ENCODE results near the gene DPYSL5.

DNA sequence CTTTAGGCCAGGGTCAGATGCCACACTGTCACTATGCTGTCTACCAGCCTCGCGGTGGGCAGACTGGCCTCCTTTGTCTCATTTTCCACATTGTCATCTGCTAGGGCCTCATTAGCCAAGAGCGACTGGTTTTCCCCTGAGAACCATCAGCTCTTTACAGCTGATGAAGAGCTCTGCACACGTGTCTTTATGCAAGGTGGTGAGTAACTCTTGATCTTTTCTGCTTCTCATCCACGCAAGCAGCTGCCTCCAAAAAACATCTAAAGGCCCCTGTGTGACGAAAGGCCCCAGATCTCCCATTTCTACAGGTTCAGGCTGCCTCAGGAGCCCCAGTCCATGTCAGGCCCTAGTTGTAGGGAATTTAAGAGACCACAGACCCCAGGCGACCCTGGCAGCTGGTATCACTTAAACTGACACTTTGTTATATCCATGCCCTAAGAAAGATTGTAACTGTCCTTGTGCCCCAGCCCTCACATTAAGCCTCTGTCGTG is 52.9 kb downstream of the DPYSL5 start:
- TF ChIP-seq, protein P1, sequence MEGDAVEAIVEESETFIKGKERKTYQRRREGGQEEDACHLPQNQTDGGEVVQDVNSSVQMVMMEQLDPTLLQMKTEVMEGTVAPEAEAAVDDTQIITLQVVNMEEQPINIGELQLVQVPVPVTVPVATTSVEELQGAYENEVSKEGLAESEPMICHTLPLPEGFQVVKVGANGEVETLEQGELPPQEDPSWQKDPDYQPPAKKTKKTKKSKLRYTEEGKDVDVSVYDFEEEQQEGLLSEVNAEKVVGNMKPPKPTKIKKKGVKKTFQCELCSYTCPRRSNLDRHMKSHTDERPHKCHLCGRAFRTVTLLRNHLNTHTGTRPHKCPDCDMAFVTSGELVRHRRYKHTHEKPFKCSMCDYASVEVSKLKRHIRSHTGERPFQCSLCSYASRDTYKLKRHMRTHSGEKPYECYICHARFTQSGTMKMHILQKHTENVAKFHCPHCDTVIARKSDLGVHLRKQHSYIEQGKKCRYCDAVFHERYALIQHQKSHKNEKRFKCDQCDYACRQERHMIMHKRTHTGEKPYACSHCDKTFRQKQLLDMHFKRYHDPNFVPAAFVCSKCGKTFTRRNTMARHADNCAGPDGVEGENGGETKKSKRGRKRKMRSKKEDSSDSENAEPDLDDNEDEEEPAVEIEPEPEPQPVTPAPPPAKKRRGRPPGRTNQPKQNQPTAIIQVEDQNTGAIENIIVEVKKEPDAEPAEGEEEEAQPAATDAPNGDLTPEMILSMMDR (IDR thresholded peaks at IDR 0.05; ENCODE audit: low read length) = no peak
- no peak for TF ChIP-seq EZH2 (IDR thresholded peaks at IDR 0.05; ENCODE audit: borderline replicate concordance, low read length)
